Central memory CD8-positive, alpha-beta T cell (primary cell): ENCODE data around the gene EZH1.

Experiments
- ATAC-seq: fragments of 150-1000 bp; cut with Tn5 transposase; replicated peaks from 2 replicates; pipeline ENCODE4 v1.10.0; 2022; ENCODE audit warnings: mild to moderate bottlenecking, moderate FRiP score, moderate number of reproducible peaks; ENCODE audit not compliant: poor library complexity, severe bottlenecking; ENCODE audit errors: extremely low read depth
- DNase-seq, 2 donors: peaks; one replicate each; pipeline ENCODE4 v3.0.0; 2021; ENCODE audit warnings: low spot score in 2 of 2
- H3K27ac Mint-ChIP-seq: one replicate; pipeline ENCODE4 v1.8.0; 2022; ENCODE audit warnings: low read depth, mild to moderate bottlenecking, moderate library complexity, mixed read lengths
- H3K27me3 Mint-ChIP-seq: one replicate; pipeline ENCODE4 v1.8.0; 2022; ENCODE audit warnings: mixed read lengths
- H3K36me3 Mint-ChIP-seq: one replicate; pipeline ENCODE4 v1.8.0; 2022; ENCODE audit warnings: mild to moderate bottlenecking, moderate library complexity, mixed read lengths; ENCODE audit not compliant: insufficient read depth
- H3K4me1 Mint-ChIP-seq: one replicate; pipeline ENCODE4 v1.8.0; 2022; ENCODE audit warnings: mixed read lengths
- H3K4me3 Mint-ChIP-seq: one replicate; pipeline ENCODE4 v1.8.0; 2022; ENCODE audit warnings: mild to moderate bottlenecking, moderate library complexity, mixed read lengths
- H3K9me3 Mint-ChIP-seq: one replicate; pipeline ENCODE4 v1.8.0; 2022; ENCODE audit warnings: mixed read lengths

Gene EZH1

DNA sequence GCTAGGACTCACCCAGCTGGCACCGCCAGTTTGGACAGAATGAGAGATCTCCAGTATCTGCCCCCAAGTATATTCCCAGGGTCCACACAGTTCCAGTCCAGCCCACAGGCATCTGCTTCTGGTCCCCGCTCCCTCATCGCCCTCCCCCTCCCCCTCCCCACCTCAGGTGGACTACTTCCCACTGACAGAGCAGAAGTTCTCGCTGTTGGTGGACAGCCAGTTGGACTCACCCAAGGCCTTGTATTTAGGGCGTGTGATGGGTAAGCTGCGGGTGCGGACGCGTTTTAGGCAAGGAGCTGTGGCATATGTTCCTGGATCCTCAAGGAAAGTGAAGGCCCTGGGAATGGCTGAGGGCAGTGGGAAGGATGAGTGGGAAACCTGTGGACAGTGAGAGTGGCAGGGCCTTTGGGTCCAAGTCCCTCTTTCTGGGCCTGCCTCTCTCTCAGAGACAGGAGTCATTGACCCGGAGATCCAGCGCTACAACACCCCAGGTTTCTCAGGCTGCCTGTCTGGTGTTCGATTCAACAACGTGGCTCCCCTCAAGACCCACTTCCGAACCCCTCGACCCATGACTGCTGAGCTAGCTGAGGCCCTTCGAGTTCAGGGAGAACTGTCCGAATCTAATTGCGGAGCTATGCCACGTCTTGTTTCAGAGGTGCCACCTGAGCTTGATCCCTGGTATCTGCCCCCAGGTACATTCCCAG is 47.6 kb downstream of the EZH1 start:
- peaks cover 7% of the 10 kb centered on the region for H3K36me3 Mint-ChIP-seq
- no peak for DNase-seq
- H3K27ac Mint-ChIP-seq: no peak overlapping the region
- no peak for ATAC-seq
- H3K4me3 Mint-ChIP-seq: no peak overlapping the region
- no peaks in the 10 kb centered on the region for H3K9me3 Mint-ChIP-seq
- H3K27me3 Mint-ChIP-seq: no peaks in the 10 kb centered on the region
- H3K4me1 Mint-ChIP-seq: no peaks in the 10 kb centered on the region

DNA sequence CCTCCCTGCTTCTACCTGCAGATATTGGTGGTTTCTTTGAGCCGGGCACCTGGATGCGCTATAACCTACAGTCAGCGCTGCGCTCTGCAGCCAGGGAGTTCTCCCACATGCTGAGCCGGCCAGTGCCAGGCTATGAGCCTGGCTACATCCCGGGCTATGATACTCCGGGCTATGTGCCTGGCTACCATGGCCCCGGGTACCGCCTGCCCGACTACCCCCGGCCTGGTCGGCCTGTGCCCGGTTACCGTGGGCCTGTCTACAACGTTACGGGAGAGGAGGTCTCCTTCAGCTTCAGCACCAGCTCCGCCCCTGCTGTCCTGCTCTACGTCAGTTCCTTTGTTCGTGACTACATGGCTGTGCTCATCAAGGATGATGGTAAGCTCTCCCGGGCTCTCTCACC is 49.3 kb downstream of the EZH1 start:
- H3K36me3 Mint-ChIP-seq: peaks cover 5% of the 10 kb centered on the region
- no peak overlapping the region for H3K27ac Mint-ChIP-seq
- H3K4me3 Mint-ChIP-seq: no peak overlapping the region
- ATAC-seq: no peak
- H3K9me3 Mint-ChIP-seq: no peaks in the 10 kb centered on the region
- no peak for DNase-seq
- H3K4me1 Mint-ChIP-seq: no peaks in the 10 kb centered on the region
- H3K27me3 Mint-ChIP-seq: no peaks in the 10 kb centered on the region

DNA sequence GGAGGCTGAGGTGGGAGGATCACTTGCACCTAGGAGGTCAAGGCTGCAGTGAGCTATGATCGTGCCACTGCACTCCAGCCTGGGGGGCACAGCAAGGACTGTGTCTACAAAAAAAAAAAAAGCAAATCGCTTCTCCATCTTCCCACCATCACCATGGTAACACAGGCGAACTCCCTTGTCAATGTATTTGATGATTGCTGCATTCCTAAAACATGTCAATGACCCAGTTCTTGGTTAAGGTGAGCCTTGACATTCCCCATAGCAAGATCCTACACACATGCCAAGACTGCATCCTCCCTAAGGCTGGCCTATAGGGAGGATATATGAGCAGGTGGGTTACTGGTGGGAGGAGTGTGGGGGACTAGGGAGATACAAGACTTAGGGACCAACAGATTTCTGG is 50.3 kb downstream of the EZH1 start:
- H3K36me3 Mint-ChIP-seq: peaks cover 5% of the 10 kb centered on the region
- H3K27me3 Mint-ChIP-seq: no peaks in the 10 kb centered on the region
- H3K27ac Mint-ChIP-seq: no peak overlapping the region
- DNase-seq (no peak), ATAC-seq (no peak)
- no peak overlapping the region for H3K4me3 Mint-ChIP-seq
- no peaks in the 10 kb centered on the region for H3K9me3 Mint-ChIP-seq
- H3K4me1 Mint-ChIP-seq: no peaks in the 10 kb centered on the region

DNA sequence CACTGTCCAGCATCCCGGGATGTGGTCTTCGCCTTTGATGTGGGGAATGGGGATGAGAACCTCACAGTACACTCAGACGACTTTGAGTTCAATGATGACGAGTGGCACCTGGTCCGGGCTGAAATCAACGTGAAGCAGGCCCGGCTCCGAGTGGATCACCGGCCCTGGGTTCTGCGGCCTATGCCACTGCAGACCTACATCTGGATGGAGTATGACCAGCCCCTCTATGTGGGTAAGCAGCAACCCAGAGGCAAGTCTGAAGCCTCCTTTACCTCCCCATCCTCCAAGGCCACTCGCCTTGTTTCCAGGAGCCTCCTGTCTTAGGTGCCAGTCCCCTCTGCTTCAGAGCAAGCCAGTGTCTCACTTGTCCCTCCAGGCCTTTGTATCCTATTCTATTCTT is 52.4 kb downstream of the EZH1 start:
- no peak overlapping the region for H3K27ac Mint-ChIP-seq

DNA sequence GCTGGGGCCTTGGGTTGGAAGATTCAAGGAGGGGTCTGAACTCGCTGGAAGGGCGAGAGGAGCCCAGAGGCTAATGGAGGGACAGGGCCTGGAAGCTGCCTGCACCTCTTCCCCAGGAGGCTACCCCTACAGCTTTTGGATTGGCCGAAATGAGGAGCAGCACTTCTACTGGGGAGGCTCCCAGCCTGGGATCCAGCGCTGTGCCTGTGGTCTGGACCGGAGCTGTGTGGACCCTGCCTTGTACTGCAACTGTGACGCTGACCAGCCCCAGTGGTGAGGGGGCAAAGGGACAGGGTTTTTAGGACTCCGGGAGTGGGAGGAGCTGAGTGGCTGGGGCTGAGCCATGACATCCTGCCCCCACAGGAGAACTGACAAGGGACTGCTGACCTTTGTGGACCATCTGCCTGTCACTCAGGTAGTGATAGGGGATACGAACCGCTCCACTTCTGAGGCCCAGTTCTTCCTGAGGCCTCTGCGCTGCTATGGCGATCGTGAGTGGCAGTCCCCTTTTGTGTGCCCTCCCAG is 53.8 kb downstream of the EZH1 start:
- no peaks in the 10 kb centered on the region for H3K27me3 Mint-ChIP-seq
- no peaks in the 10 kb centered on the region for H3K9me3 Mint-ChIP-seq
- H3K27ac Mint-ChIP-seq: no peak overlapping the region
- ATAC-seq (no peak), DNase-seq (no peak)
- H3K36me3 Mint-ChIP-seq: peaks cover 7% of the 10 kb centered on the region
- no peak overlapping the region for H3K4me3 Mint-ChIP-seq
- no peaks in the 10 kb centered on the region for H3K4me1 Mint-ChIP-seq

More for the DNA sequence above, 52.4 kb downstream of the EZH1 start:
- no peak for ATAC-seq
- Mint-ChIP-seq H3K9me3 (no peaks in the 10 kb centered on the region), H3K36me3 (peaks cover 4% of the 10 kb centered on the region), H3K4me1 (no peaks in the 10 kb centered on the region), H3K4me3 (no peak overlapping the region), H3K27me3 (no peaks in the 10 kb centered on the region)
- no peak for DNase-seq

DNA sequence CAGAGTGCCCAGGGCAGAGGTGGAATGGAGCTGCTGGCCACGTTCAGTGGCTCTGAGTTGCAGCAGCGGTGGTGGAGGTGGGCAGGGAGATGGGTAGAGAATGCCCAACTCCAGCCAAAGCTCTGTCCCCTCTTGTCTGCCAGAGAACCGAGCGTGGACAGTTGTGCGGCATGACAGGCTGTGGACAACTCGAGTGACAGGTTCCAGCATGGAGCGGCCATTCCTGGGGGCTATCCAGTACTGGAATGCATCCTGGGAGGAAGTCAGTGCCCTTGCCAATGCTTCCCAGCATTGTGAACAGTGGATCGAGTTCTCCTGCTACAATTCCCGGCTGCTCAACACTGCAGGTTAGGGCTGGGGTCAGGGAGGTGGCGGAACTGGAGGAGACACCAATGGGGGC is 54.2 kb downstream of the EZH1 start:
- ATAC-seq (no peak), DNase-seq (no peak)
- H3K9me3 Mint-ChIP-seq: no peaks in the 10 kb centered on the region
- H3K4me1 Mint-ChIP-seq: no peaks in the 10 kb centered on the region
- no peak overlapping the region for H3K27ac Mint-ChIP-seq
- H3K27me3 Mint-ChIP-seq: no peaks in the 10 kb centered on the region
- no peak overlapping the region for H3K4me3 Mint-ChIP-seq
- H3K36me3 Mint-ChIP-seq: peaks cover 10% of the 10 kb centered on the region

DNA sequence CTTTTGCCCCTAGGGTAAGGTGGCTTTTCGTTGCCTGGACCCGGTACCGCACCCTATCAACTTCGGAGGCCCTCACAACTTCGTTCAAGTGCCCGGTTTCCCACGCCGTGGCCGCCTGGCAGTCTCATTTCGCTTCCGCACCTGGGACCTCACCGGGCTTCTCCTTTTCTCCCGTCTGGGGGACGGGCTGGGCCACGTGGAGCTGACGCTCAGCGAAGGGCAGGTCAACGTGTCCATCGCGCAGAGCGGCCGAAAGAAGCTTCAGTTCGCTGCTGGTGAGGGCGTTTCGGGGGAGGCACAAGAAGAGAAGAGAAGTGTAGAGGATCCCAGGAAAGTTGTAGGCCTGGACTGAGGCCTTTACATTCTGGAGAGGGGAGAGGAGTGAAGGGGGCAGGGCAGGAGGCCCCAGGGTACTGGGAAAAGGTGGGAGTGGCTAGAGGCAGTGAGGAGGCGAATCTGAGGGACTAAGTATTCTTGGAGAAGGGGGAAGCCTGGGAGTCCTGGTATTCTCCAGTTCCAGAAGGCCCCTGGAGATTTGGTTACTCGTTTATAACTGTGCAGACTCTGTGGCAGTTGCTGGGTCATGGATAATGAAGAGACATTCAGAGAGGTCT is 57.0 kb downstream of the EZH1 start:
- no peak for ATAC-seq
- no peak for DNase-seq
- peaks cover 11% of the 10 kb centered on the region for H3K27me3 Mint-ChIP-seq
- H3K4me1 Mint-ChIP-seq: peaks cover 11% of the 10 kb centered on the region
- no peak overlapping the region for H3K27ac Mint-ChIP-seq
- H3K36me3 Mint-ChIP-seq: peaks cover 11% of the 10 kb centered on the region
- H3K4me3 Mint-ChIP-seq: no peak overlapping the region
- H3K9me3 Mint-ChIP-seq: no peaks in the 10 kb centered on the region

DNA sequence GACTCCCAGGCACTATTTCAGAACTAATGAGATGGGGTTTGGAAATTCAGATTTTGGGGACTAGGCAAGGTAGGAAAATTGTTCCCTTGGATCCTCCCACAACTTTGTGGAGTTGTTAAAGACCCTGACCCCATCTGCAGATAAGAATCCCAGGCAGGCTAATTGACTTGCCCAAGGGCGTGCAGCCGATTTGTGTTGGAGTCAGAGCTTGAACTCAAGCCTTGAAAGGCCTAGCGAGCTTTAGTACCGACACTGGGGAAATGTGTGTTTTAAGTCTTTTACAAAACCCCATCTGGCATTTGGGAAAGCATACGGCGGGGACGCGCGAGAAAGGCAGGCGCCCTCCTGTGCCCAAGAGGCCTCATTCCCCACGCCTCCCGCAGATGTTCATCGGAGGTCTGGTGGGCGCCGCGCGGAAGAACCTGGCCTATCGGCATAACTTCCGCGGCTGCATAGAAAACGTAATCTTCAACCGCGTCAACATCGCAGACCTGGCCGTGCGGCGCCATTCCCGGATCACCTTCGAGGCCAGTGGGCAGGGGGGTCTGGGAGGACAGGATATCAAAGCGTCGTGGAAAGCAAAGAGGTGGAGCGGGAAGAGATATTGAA is 58.2 kb downstream of the EZH1 start:
- no peak overlapping the region for H3K4me3 Mint-ChIP-seq

DNA sequence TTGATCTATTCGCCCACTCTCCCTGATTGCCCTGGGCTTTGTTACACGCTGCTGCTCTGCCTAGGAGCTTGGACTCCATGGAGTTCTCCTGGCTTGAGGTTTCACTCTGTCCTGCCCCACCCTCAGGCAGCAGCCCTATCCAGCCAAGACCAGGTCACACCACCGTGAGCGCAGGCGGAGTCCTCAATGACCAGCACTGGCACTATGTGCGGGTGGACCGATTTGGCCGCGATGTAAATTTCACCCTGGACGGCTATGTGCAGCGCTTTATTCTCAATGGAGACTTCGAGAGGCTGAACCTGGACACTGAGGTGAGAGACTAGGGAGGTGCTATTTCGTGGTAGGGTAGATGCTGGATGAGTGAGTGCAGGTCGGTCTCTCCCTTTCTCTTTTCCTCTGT is 59.0 kb downstream of the EZH1 start:
- H3K27me3 Mint-ChIP-seq: peaks cover 31% of the 10 kb centered on the region
- no peak for DNase-seq
- no peak for ATAC-seq
- H3K9me3 Mint-ChIP-seq: no peaks in the 10 kb centered on the region
- no peak overlapping the region for H3K4me3 Mint-ChIP-seq
- no peak overlapping the region for H3K27ac Mint-ChIP-seq
- H3K4me1 Mint-ChIP-seq: peaks cover 29% of the 10 kb centered on the region
- H3K36me3 Mint-ChIP-seq: peaks cover 10% of the 10 kb centered on the region

More for the DNA sequence above, 58.2 kb downstream of the EZH1 start:
- no peak overlapping the region for H3K27ac Mint-ChIP-seq
- peaks cover 23% of the 10 kb centered on the region for H3K4me1 Mint-ChIP-seq
- H3K9me3 Mint-ChIP-seq: no peaks in the 10 kb centered on the region
- DNase-seq (no peak), ATAC-seq (no peak)
- H3K36me3 Mint-ChIP-seq: peaks cover 10% of the 10 kb centered on the region
- peaks cover 23% of the 10 kb centered on the region for H3K27me3 Mint-ChIP-seq

DNA sequence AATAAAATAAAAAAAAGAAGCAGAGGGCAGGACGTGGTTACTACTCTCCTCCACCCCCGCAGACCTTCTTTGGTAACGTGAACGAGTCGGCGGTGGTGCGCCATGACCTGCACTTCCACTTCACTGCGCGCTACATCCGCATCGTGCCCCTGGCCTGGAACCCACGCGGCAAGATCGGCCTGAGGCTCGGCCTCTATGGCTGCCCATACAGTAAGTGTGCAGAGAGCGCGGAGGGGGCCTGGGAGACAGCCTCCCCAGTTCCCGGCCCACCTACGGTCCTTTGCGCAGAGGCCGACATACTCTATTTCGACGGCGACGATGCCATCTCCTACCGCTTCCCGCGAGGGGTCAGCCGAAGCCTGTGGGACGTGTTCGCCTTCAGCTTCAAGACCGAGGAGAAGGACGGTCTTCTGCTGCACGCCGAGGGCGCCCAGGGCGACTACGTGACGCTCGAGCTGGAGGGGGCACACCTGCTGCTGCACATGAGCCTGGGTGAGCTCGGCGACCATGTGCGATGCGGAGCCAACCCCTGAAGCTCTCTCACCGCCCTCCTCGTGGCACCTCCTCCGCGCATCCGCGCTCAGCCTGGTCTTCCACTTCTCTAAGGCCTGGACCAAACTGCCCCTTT is 59.8 kb downstream of the EZH1 start:
- H3K27ac Mint-ChIP-seq: no peak overlapping the region
- H3K27me3 Mint-ChIP-seq: peaks cover 34% of the 10 kb centered on the region
- DNase-seq: no peak
- peaks cover 11% of the 10 kb centered on the region for H3K36me3 Mint-ChIP-seq
- H3K4me3 Mint-ChIP-seq: no peak overlapping the region
- H3K9me3 Mint-ChIP-seq: no peaks in the 10 kb centered on the region
- no peak for ATAC-seq
- H3K4me1 Mint-ChIP-seq: peaks cover 33% of the 10 kb centered on the region

DNA sequence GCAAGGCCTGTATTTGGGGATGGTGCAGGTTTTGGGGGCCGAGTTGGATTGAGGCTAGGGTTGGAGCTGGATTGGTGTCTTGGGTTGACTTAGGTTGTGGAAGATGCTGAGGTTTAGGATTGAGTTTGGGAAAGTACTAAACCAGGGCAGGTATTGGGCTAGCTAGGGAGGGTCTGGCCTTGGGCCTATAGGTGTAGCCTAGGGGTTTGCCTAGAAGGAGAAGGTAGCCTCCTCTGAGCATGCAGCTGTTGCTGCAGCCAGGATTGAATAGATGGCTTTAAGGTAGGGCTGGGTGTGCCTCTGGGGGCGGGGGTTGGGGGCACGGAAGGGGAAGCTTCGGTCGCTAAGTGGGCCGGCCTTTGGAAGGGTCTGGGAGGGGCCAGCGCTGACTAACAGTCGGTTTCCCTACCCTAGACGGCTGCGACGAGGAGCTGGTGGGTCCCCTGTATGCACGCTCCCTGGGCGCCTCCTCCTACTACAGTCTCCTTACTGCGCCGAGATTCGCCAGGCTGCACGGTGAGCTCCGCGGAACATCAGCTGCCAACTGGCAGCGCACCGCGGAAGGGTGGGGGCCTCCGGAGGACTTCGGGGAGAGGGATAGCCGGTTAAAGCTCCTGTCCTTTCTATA is 61.3 kb downstream of the EZH1 start:
- ATAC-seq (no peak), DNase-seq (no peak)
- Mint-ChIP-seq H3K4me3 (peak overlapping the region; percentile 59), H3K4me1 (peaks cover 44% of the 10 kb centered on the region), H3K36me3 (peaks cover 9% of the 10 kb centered on the region), H3K27me3 (peaks cover 34% of the 10 kb centered on the region), H3K9me3 (no peaks in the 10 kb centered on the region), H3K27ac (no peak overlapping the region)

DNA sequence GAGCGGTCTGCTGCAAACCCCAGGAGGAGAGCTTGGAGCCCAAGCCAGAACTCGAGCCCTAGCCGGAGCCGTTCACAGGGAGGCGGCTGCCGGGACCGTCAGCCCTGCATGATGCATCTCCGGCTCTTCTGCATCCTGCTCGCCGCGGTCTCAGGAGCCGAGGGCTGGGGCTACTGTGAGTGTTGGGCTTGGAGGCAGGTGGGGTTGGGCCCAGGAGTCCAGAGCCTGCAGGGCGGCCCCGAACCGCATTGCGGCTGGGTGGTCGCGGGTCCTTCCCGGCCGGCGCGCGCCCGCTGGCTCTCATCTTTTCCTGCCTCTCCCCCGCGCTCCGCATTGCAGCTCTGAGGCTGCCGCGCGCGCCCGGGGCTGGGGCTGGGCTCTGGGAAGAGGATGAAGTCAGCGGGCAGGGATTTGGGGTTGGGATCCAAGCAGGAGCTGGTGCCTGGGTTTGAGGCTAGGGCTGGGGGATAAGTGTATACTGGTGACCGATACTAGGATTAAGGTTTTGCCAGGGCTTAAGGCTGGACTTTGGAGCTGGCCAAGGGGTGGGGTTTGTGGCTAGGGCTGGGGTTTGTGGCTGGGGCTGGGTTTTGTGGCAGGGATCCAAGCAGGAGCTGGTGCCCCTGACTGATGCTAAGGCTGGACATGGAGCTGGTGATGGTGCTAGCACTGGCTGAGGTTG is 62.0 kb downstream of the EZH1 start:
- H3K27me3 Mint-ChIP-seq: peaks cover 34% of the 10 kb centered on the region
- DNase-seq (no peak), ATAC-seq (no peak)
- H3K27ac Mint-ChIP-seq: no peak overlapping the region
- H3K9me3 Mint-ChIP-seq: no peaks in the 10 kb centered on the region
- H3K4me1 Mint-ChIP-seq: peaks cover 47% of the 10 kb centered on the region
- H3K36me3 Mint-ChIP-seq: peaks cover 11% of the 10 kb centered on the region
- peak overlapping the region; percentile 59 for H3K4me3 Mint-ChIP-seq
